D721Med (cell line): ENCODE measurements around the gene MARVELD1.
A peak's percentile ranks its signal among the peaks of the same experiment; 100 is the strongest.

ENCODE experiments used
- DNase-seq: peaks from one replicate; pipeline ENCODE4 v3.0.0; 2011; ENCODE audit warnings: low spot score; ENCODE audit not compliant: insufficient read length
- FAIRE-seq: peaks from 2 replicates; lab custom pipeline; 2011; peaks lifted over from hg19 to GRCh38; lab: Jason Lieb, UNC
- CTCF ChIP-seq: IDR thresholded peaks from 2 replicates; pipeline ENCODE4 v1.5.1; 2012; ENCODE audit warnings: mild to moderate bottlenecking, control low read depth; ENCODE audit not compliant: insufficient read depth; ENCODE audit errors: missing control alignments

Gene MARVELD1

GRCh38 chr10:97736902-97737769 is 23.6 kb downstream of the MARVELD1 start, which contains the start of gene ZFYVE27:
Gene ZFYVE27 (plus strand): TSS chr10:97737128. CDS start chr10:97738478, 1,350 bp downstream.
- DNase-seq (peak; percentile 94), FAIRE-seq (no peak)
- TF ChIP-seq CTCF = no peak

DNA sequence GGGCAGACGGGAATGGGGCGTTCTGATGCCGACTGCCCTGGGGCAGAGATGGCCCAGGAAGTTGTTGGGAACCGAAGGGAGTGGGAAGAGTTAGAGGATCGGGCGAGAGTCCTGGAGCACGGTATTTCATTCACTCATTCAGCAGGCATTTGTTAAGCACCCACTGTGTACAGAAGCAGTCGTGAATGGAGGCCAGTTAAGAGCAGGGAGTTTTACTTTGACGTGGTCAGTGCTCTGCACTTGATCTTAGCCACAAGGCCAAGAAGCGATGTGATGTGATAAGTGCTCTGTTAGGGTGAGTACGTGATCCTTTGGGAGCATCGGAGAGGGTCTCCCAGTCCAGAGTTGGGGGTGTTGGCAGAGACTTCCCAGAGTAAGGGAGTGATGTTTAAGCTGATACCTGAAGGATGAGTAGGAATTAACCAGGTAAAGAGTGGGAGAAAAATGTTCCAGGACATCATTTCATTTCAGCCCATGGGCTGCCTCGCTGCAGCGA is 24.3 kb downstream of the MARVELD1 start:
- no peak for FAIRE-seq
- no peak for TF ChIP-seq CTCF
- no peak for DNase-seq

DNA sequence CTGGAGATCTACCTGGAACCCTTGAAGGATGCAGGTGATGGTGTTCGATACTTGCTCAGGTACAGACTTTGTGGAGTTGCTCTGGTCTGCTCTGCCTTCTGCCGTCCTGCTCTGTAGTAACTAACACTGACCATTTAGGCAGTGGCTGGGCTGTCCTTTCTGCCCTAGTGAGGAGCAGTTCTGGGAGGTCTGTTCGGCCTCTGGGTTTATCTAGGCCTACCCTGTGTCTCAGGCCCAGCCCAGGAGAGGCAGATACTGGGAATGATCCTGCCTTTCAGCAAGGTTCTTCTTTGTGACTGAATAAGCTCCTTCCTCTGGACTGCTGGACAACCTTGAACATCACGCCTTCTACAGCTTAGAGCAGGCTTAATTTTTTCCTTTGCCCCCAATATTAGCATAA is 25.1 kb downstream of the MARVELD1 start:
- DNase-seq = no peak
- no peak for TF ChIP-seq CTCF
- FAIRE-seq = no peak

- FAIRE-seq (no peak), DNase-seq (no peak)
- peak; percentile 37 for TF ChIP-seq CTCF
Measured at GRCh38 chr10:97740613-97741012, 27.1 kb downstream of the MARVELD1 start.

- TF ChIP-seq CTCF = no peak
- FAIRE-seq (no peak), DNase-seq (no peak)
Measured at GRCh38 chr10:97743169-97743943, 29.8 kb downstream of the MARVELD1 start.

DNA sequence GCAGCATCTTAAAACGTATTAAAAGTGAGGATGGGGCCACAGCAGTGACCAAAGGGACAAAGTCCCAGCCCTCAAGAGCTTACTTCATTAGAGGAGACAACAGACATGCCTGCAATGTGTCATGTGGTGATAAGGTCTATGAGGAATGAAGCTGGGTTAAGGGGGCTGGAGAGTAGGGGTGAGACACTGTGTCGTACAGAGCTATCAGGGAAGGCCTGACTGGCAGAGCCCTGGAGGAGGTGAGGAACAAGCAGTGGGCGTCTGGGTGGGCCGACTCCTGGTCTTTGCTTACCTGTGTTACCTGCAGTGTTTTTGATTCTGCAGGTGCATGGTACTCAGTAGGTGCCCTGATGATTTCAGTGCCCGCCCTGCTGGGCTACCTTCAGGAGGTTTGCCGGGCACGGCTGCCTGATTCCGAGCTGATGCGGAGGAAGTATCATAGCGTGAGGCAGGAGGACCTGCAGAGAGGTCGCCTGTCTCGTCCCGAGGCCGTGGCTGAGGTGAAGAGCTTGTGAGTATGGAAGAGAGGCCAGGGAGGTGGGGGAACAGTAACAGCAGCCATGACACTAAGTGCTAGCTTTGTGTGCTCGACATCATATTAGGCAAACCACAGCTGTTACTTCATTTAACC is 31.0 kb downstream of the MARVELD1 start:
- no peak for FAIRE-seq

More for the DNA sequence above, 31.0 kb downstream of the MARVELD1 start:
- DNase-seq = no peak
- no peak for TF ChIP-seq CTCF
